Middle frontal gyrus (tissue), 1 donor: ENCODE measurements around the gene SH3GL3.

ENCODE experiments used
- DNase-seq: peaks from one replicate; pipeline ENCODE4 v3.0.0-alpha.2; 2015; ENCODE audit warnings: low spot score; ENCODE audit errors: extremely low spot score

The SH3GL3 gene

GRCh38 chr15:83446904-83447709, at the start of gene SH3GL3:
TSS of gene SH3GL3 (plus strand) at chr15:83447341. CDS start at chr15:83447534, 193 bp downstream.
- peak; percentile 88 for DNase-seq

- no peak for DNase-seq
These were observed 48.5 kb upstream of the SH3GL3 start for GRCh38 chr15:83398626-83399025.

GRCh38 chr15:83404121-83404520, 43.0 kb upstream of the SH3GL3 start:
- no peak for DNase-seq

GRCh38 chr15:83410532-83410931, 36.6 kb upstream of the SH3GL3 start:
- DNase-seq: no peak

DNA sequence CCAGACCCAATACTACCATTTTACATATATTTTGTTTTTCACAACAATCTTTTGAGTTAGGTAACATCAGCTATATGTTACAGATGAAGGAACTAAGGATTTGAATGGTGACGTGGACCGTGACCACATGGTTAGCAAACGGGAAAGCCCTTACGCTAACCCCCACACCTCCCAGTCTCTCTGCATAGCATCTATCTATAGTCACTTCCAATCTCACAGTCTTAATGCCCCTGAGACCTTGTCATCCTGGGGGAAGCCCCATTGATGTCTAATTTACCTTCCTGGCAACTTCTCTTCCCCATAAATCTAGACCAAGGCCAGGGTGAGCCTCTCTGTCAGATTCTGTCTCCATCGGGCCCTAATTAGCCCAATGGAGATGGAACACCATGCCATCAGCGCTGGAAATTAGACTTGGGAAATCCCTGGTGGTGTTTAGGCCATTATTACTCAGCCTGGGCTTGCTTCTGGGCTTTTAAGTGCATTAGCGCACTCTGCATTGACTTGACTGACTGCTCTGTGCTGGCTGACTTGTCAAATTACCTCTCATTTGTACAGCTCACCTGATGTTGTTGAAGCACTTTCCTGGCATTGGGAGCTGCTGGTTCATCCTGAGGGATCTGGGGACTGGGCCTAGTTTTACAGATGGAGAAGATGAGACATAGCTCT, 34.0 kb upstream of the SH3GL3 start:
- no peak for DNase-seq

GRCh38 chr15:83422081-83422480, 25.1 kb upstream of the SH3GL3 start:
- no peak for DNase-seq

DNA sequence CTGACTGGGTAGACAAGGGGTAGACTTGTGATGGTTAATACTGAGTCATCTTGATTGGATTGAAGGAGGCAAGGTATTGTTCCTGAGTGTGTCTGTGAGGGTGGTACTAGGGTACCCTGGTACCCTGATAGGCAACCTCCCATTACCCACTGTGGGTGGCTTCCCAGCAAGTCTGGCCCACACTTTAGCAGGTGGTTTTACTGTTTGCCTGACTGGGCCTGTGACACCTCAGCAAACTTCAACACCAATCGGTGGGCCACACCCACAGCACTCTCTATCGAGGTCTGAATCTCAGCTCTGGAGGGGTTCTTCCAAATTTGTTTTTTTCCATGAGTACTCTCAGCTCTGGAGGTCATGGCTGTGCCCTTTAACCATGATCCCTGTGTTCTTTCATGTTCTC, 24.6 kb upstream of the SH3GL3 start:
- DNase-seq: no peak

GRCh38 chr15:83424101-83424500, 23.0 kb upstream of the SH3GL3 start:
- no peak for DNase-seq

- no peak for DNase-seq
These were observed 16.7 kb upstream of the SH3GL3 start for GRCh38 chr15:83430441-83430840.

DNA sequence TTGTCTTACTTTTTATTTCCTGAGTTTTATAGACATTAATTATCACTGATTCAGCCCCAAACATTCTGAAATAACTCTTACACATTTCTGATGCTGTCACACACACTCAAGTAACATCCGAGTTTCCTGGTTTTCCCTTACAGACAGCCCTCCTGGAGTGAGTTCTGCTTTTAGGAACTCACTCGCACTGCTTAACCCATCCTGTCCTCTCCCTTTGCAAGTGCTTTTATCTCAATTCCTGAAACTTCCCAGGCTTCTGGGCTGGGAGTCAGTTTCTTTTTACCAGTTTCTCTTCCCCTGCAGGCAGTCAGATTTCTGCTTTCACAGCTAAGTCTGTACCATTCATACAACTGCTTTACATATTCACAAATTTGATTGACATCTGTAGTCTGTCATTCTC, 15.6 kb upstream of the SH3GL3 start:
- no peak for DNase-seq

DNA sequence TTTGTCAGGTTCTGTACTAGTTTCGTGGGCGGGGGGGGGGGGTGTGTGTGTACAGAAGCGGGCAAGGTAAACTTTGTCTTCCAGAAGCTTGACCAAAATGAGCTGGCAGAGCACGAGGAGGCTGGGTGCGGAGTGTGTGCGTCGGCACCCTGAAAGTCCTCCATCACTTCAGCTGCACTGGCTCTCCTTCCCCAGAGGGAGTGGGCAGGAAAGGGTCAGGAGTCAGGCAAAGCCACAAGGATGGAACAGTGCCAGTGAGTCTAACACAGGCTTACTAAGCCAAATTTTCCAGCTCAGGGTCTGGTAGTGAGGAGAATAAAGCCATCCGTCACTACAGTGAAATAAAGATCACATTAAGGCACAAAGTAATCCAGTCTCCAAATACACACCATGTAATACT, 11.9 kb upstream of the SH3GL3 start:
- no peak for DNase-seq

- no peak for DNase-seq
These were observed 11.4 kb upstream of the SH3GL3 start for GRCh38 chr15:83435782-83436181.

- no peak for DNase-seq
These were observed 10.5 kb upstream of the SH3GL3 start for GRCh38 chr15:83436513-83437158.

- no peak for DNase-seq
These were observed 3.9 kb upstream of the SH3GL3 start for GRCh38 chr15:83443076-83443847.

DNA sequence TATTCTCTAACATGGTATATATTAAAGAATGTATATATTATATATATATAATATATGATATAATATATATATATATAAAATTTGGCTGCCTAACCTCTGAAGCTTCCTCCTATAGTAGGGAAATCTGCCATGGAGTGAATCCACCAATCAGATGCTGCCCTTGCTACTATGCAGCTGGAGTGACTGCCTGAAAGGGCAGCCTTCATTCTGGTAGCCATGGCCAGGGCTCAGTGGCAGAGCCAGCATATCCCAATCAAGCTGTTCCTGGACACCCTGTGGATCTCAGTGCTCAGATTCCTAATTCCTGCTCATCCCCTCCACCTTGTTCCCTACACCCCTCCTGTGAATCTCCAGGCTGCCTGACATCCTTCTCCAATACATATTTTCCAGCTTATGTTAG, 2.2 kb upstream of the SH3GL3 start:
- no peak for DNase-seq

DNA sequence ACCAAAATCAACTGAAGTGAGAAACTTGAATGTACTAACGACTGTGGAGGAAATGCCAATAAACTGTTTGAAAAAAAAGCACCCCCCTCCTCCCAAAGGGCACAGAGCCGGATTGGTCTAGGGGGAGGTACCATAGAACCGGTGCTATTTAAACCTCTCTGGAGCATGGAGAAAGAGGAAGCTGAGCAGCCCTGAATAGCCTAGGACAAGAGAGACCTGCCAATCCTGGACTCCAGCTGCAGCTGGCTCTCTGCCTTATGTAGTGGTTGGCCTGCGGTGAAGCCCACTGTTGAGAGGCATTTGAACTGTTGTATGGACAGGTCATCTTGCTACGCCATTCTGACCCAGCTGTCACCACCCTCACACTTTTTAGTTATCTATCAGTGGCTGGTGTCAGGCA, 1.5 kb upstream of the SH3GL3 start:
- no peak for DNase-seq

DNA sequence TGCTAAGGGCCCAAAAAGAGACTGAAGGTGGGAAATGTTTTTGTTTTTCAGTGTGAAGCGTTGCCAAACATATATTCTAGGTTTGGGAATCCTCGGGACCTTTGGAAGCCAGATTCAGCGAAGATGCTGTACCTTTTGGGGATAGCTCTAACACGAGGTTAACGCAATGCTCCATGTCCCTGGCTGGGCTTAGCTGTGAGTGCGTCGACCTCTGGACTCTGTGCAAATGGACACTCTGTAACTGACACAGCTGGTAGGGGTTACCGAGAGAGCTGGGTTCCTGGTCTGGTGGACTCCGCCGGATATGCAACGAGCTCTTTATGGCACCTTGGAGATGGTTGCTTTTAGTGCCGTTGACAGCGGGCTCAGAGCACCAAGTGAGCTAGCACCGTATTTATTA, 724 bp upstream of the SH3GL3 start:
- DNase-seq: no peak

DNA sequence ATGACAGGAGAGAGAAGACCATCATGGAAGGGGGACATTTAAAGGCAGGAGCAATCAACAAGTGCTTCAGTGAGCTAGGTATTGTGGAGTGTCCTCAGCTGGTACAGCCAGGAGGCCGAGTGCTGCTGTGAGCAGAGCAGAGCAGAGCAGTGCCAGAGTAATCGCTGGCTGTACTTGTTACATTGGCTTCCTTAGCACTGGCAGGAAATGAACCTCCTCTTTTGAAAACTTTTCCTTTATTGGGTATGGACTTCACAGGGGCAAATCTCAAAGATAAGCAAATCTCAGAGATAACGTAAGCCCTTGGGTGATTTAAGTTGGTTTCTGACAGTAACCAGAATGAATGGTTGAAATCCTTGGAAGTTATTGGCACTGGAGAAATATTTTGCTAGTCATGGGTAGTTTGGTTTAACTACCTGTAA, 2.1 kb downstream of the SH3GL3 start:
- no peak for DNase-seq

DNA sequence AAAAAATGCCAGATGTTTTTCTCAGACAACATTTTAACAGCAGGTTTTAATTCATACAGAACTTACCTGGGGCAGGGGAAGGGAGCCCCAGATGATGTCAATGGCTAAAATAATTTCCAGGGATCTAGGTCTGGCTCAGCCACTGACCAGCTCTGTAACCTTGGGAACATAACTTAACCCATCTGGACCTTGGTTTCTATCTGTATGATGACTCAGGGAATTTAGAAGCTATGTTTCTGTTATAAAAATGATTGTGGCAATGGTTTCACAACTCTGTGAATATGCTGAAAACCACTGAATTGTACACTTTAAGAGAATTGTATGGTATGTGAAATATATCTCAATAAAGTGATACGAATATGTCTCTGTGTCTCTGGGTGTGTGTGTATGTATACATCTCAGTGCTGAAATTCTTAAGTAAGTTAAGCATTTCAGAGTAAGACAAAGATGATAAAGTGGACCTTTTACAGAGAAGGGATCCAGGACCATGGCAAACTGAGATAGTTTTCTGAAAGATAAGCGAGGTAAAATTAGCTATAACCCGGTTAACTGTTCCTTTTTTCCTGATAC, 2.9 kb downstream of the SH3GL3 start:
- DNase-seq: no peak

GRCh38 chr15:83457149-83457548, 10.0 kb downstream of the SH3GL3 start:
- DNase-seq: no peak

- no peak for DNase-seq
These were observed 11.2 kb downstream of the SH3GL3 start for GRCh38 chr15:83458381-83458780.
